H9 (cell line): ENCODE measurements around the gene KLLN. TPM values are rescaled to one million over a fixed set of nuclear protein-coding genes. Genes with fewer than 3 reads are reported as not detected.
A peak's percentile ranks its signal among the peaks of the same experiment; 100 is the strongest.

Source experiments
- DNase-seq: peaks from one replicate; pipeline ENCODE4 v3.0.0-alpha.2; 2017
- H2AFZ ChIP-seq: one replicate; pipeline ENCODE4 v1.6.1; 2013; ENCODE audit warnings: mild to moderate bottlenecking, low read length, control low read depth, moderate library complexity
- H2AK5ac ChIP-seq: 2 replicates; pipeline ENCODE4 v1.6.1; 2013; ENCODE audit warnings: low read length, control low read depth, mixed read lengths; ENCODE audit not compliant: insufficient read length
- H2BK120ac ChIP-seq: one replicate; pipeline ENCODE4 v1.6.1; 2013; ENCODE audit warnings: low read depth, mild to moderate bottlenecking, low read length, control low read depth, inconsistent platforms; ENCODE audit not compliant: poor library complexity, severe bottlenecking
- H2BK12ac ChIP-seq: 2 replicates; pipeline ENCODE4 v1.6.1; 2013; ENCODE audit warnings: low read length, control low read depth, mixed read lengths, low read depth; ENCODE audit not compliant: insufficient read length
- H2BK15ac ChIP-seq: 2 replicates; pipeline ENCODE4 v1.6.1; 2013; ENCODE audit warnings: low read depth, low read length, control low read depth
- H2BK20ac ChIP-seq: one replicate; pipeline ENCODE4 v1.6.1; 2013; ENCODE audit warnings: low read depth, mild to moderate bottlenecking, low read length, control low read depth, inconsistent platforms; ENCODE audit not compliant: poor library complexity, severe bottlenecking
- H2BK5ac ChIP-seq: 2 replicates; pipeline ENCODE4 v1.6.1; 2013; ENCODE audit warnings: low read length, control low read depth, mixed read lengths; ENCODE audit not compliant: insufficient read length
- H3K14ac ChIP-seq: 2 replicates; pipeline ENCODE4 v1.6.1; 2013; ENCODE audit warnings: low read length, control low read depth; ENCODE audit not compliant: insufficient read depth
- H3K18ac ChIP-seq: 2 replicates; pipeline ENCODE4 v1.6.1; 2013; ENCODE audit warnings: low read depth, mild to moderate bottlenecking, mixed read lengths, low read length, control low read depth; ENCODE audit not compliant: insufficient read length
- H3K23ac ChIP-seq: 2 replicates; pipeline ENCODE4 v1.6.1; 2013; ENCODE audit warnings: low read length, control low read depth, mixed read lengths, low read depth; ENCODE audit not compliant: insufficient read length
- H3K23me2 ChIP-seq: 2 replicates; pipeline ENCODE4 v1.6.1; 2013; ENCODE audit warnings: low read depth, mild to moderate bottlenecking, mixed read lengths, low read length, control low read depth; ENCODE audit not compliant: insufficient read length, poor library complexity, severe bottlenecking
- H3K27ac ChIP-seq: 2 replicates; pipeline ENCODE4 v1.5.1; 2013; ENCODE audit warnings: low read length, control low read depth, mixed read lengths, low read depth; ENCODE audit not compliant: insufficient read length
- H3K27me3 ChIP-seq: 2 replicates; pipeline ENCODE4 v1.6.1; 2013; ENCODE audit warnings: low read length, control low read depth, inconsistent platforms; ENCODE audit not compliant: insufficient read depth
- H3K4ac ChIP-seq: 2 replicates; pipeline ENCODE4 v1.6.1; 2013; ENCODE audit warnings: low read depth, mild to moderate bottlenecking, control low read depth, inconsistent platforms, low read length, moderate library complexity
- H3K4me1 ChIP-seq: 2 replicates; pipeline ENCODE4 v1.6.1; 2013; ENCODE audit warnings: low read length, control low read depth, inconsistent platforms; ENCODE audit not compliant: insufficient read depth
- H3K4me2 ChIP-seq: 2 replicates; pipeline ENCODE4 v1.6.1; 2013; ENCODE audit warnings: low read length, control low read depth, mixed read lengths; ENCODE audit not compliant: insufficient read length, insufficient read depth
- H3K56ac ChIP-seq: 2 replicates; pipeline ENCODE4 v1.6.1; 2013; ENCODE audit warnings: low read depth, mild to moderate bottlenecking, mixed read lengths, low read length, control low read depth; ENCODE audit not compliant: insufficient read length
- H3K79me1 ChIP-seq: 2 replicates; pipeline ENCODE4 v1.6.1; 2013; ENCODE audit warnings: low read depth, mild to moderate bottlenecking, moderate library complexity, low read length, control low read depth, inconsistent platforms; ENCODE audit not compliant: insufficient read depth, poor library complexity, severe bottlenecking
- H3K79me2 ChIP-seq: 2 replicates; pipeline ENCODE4 v1.6.1; 2013; ENCODE audit warnings: low read length, control low read depth, inconsistent platforms; ENCODE audit not compliant: insufficient read depth
- H3K9ac ChIP-seq: 2 replicates; pipeline ENCODE4 v1.6.1; 2013; ENCODE audit warnings: low read length, control low read depth, mixed read lengths; ENCODE audit not compliant: insufficient read length; ENCODE audit errors: extremely low read depth
- H3K9me3 ChIP-seq: one replicate; pipeline ENCODE4 v1.6.1; 2013; ENCODE audit warnings: low read depth, low read length, inconsistent platforms; ENCODE audit not compliant: control insufficient read depth
- H3T11ph ChIP-seq: one replicate; pipeline ENCODE4 v1.6.1; 2013; ENCODE audit warnings: mild to moderate bottlenecking, low read length, control low read depth, inconsistent platforms
- H4K20me1 ChIP-seq: one replicate; pipeline ENCODE4 v1.6.1; 2013; ENCODE audit not compliant: control insufficient read depth, insufficient read length, insufficient read depth
- H4K5ac ChIP-seq: 2 replicates; pipeline ENCODE4 v1.6.1; 2013; ENCODE audit warnings: low read depth, mild to moderate bottlenecking, mixed read lengths, low read length, control low read depth; ENCODE audit not compliant: insufficient read length
- H4K8ac ChIP-seq: replicated peaks from 2 replicates; pipeline ENCODE4 v1.6.1; 2013; ENCODE audit warnings: low read length, control low read depth, mixed read lengths, low read depth; ENCODE audit not compliant: insufficient read length
- H4K91ac ChIP-seq: 2 replicates; pipeline ENCODE4 v1.6.1; 2013; ENCODE audit warnings: low read depth, mild to moderate bottlenecking, moderate library complexity, mixed read lengths, low read length, control low read depth; ENCODE audit not compliant: insufficient read length
- H3K27ac Mint-ChIP-seq, 3 experiments: 2 replicates in 2 of 3; 3 replicates in 1 of 3; pipeline ENCODE4 v1.8.0; 2020 to 2021; ENCODE audit warnings: mixed read lengths in 3 of 3, mild to moderate bottlenecking in 1 of 3, moderate library complexity in 1 of 3
- H3K27me3 Mint-ChIP-seq: 2 replicates; pipeline ENCODE4 v1.8.0; 2021; ENCODE audit warnings: low read depth, mild to moderate bottlenecking, moderate library complexity, mixed read lengths
- H3K36me3 Mint-ChIP-seq, 3 experiments: 2 replicates in 2 of 3; 3 replicates in 1 of 3; pipeline ENCODE4 v1.8.0; 2020 to 2021; ENCODE audit warnings: low read depth in 3 of 3, mixed read lengths in 3 of 3; ENCODE audit not compliant: insufficient read depth in 1 of 3
- H3K4me1 Mint-ChIP-seq, 2 experiments: 2 replicates each; pipeline ENCODE4 v1.8.0; 2020; ENCODE audit warnings: mixed read lengths in 2 of 2
- H3K4me3 Mint-ChIP-seq, 2 experiments: 2 replicates in 1 of 2; 3 replicates in 1 of 2; pipeline ENCODE4 v1.8.0; 2020 to 2021; ENCODE audit warnings: mild to moderate bottlenecking in 2 of 2, mixed read lengths in 2 of 2, moderate library complexity in 1 of 2
- H3K9me3 Mint-ChIP-seq, 2 experiments: 2 replicates in 1 of 2; 3 replicates in 1 of 2; pipeline ENCODE4 v1.8.0; 2020; ENCODE audit warnings: mild to moderate bottlenecking in 2 of 2, mixed read lengths in 2 of 2, moderate library complexity in 1 of 2
- WGBS: extraction: QIAGEN DNeasy Blood & Tissue Kit; methylation state at CpG from one replicate; pipeline ENCODE4 v1.1.7; 2013; ENCODE audit warnings: missing lambda C conversion rate, low lambda C conversion rate, mixed read lengths; ENCODE audit not compliant: insufficient read length; ENCODE audit errors: extremely low coverage; 5-methylcytosine and 5-hydroxymethylcytosine counted together
- total RNA-seq: library from RNA; stranded (reverse); gene quantifications from 2 replicates; pipeline ENCODE4 v1.2.1, GENCODE V29; 2021
- TF ChIP-seq, protein P1 (sequence below): fragments of 200-600 bp; sonication (generic); conservative IDR thresholded peaks from 3 replicates; pipeline ENCODE4 v1.8.0; 2021; ENCODE audit warnings: antibody characterized with exemption, mild to moderate bottlenecking

The KLLN gene
- total RNA-seq, 1 experiment from 2014 or later: 0.79 TPM

GRCh38 chr10:87818505-87819288, 44.6 kb downstream of the KLLN start:
- Histone ChIP-seq H3K14ac (no peak overlapping the region), H3K23ac (no peak overlapping the region), H3K27me3 (no peaks in the 10 kb centered on the region), H2BK120ac (no peak overlapping the region), H3K4ac (no peak overlapping the region), H3K18ac (no peak overlapping the region), H2BK15ac (no peak overlapping the region), H3K23me2 (peaks cover 6% of the 10 kb centered on the region), H4K5ac (no peak overlapping the region), H3K9me3 (no peaks in the 10 kb centered on the region), H3K27ac (no peak overlapping the region), H2BK5ac (no peak overlapping the region), H3K79me2 (peaks cover 21% of the 10 kb centered on the region; the same call in 1 of the 2 replicates), H4K8ac (no peak overlapping the region), H2BK20ac (no peak overlapping the region), H4K91ac (no peak overlapping the region), H2AK5ac (no peak overlapping the region), H3T11ph (no peak overlapping the region), H3K79me1 (no peaks in the 10 kb centered on the region), H2AFZ (peak overlapping the region; percentile 32), H2BK12ac (no peak overlapping the region), H4K20me1 (no peaks in the 10 kb centered on the region), H3K9ac (peak overlapping the region; percentile 30), H3K4me2 (peak overlapping the region; percentile 68), H3K4me1 (no peaks in the 10 kb centered on the region), H3K56ac (no peak overlapping the region)
- Mint-ChIP-seq H3K4me1 (peaks cover 19 to 20% of the 10 kb centered on the region in 2 experiments), H3K36me3 (peaks cover 2 to 4% (median 4%) of the 10 kb centered on the region in 3 experiments; a peak in 6 of 7 replicates), H3K27me3 (peaks cover 2% of the 10 kb centered on the region; the same call in 1 of the 2 replicates), H3K4me3 (peak overlapping the region; percentile 96 to 97), H3K9me3 (no peaks in the 10 kb centered on the region), H3K27ac (peak overlapping the region; percentile 25 to 96 (median 57); a peak in 6 of 7 replicates)
- WGBS: no CpG with 5 or more reads among the region's 29 CpGs
- peak; percentile 38 for DNase-seq
- TF ChIP-seq, protein P1, sequence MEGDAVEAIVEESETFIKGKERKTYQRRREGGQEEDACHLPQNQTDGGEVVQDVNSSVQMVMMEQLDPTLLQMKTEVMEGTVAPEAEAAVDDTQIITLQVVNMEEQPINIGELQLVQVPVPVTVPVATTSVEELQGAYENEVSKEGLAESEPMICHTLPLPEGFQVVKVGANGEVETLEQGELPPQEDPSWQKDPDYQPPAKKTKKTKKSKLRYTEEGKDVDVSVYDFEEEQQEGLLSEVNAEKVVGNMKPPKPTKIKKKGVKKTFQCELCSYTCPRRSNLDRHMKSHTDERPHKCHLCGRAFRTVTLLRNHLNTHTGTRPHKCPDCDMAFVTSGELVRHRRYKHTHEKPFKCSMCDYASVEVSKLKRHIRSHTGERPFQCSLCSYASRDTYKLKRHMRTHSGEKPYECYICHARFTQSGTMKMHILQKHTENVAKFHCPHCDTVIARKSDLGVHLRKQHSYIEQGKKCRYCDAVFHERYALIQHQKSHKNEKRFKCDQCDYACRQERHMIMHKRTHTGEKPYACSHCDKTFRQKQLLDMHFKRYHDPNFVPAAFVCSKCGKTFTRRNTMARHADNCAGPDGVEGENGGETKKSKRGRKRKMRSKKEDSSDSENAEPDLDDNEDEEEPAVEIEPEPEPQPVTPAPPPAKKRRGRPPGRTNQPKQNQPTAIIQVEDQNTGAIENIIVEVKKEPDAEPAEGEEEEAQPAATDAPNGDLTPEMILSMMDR: no peak
